ENCODE measurements around the gene CDC26. TPM values are rescaled to one million over a fixed set of nuclear protein-coding genes. Genes with fewer than 3 reads are reported as not detected.
A peak's percentile ranks its signal among the peaks of the same experiment; 100 is the strongest.
"Not testable (repeated sequence)": the region's sequence is repeated elsewhere in the genome, so short reads cannot be mapped to it uniquely, and the experiment has no call there.

CDC26 gene
- total RNA-seq, 2 experiments from 2014 or later: 25.6 to 33.6 TPM

GRCh38 chr9:113246928-113247327 is 28.4 kb downstream of the CDC26 start:
- CTCF ChIA-PET: no interaction called here
- H3K4me1 Mint-ChIP-seq: no peaks in the 10 kb centered on the region
- H3K27me3 Mint-ChIP-seq: no peaks in the 10 kb centered on the region
- no peak overlapping the region for H3K4me3 Mint-ChIP-seq
- DNase-seq (no peak), ATAC-seq (no peak)
- peaks cover 4% of the 10 kb centered on the region for H3K9me3 Mint-ChIP-seq (ENCODE audit: low read depth)
- no peak overlapping the region for H3K27ac Mint-ChIP-seq
- H3K36me3 Mint-ChIP-seq: peaks cover 16% of the 10 kb centered on the region

DNA sequence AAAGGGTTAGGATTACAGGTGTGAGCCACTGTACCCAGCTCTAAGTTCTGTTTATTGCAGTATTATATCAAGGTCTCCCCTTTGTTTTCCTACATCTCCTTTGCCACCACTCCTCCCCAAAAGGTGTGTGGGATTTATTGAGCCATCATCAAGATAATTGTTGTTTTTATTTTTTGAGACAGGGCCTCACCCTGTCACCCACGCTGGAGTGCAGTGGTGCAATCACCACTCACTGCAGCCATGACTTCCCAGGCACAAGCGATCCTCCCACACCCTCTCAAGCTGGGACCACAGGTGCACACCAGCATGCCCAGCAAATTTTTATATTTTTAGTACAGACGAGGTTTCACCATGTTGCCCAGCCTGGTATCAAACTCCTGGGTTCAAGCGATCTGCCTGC is 29.5 kb downstream of the CDC26 start:
- H3K27me3 Mint-ChIP-seq: no peaks in the 10 kb centered on the region
- no peak for ATAC-seq
- no peak overlapping the region for H3K4me3 Mint-ChIP-seq
- peaks cover 2% of the 10 kb centered on the region for H3K9me3 Mint-ChIP-seq (ENCODE audit: low read depth)
- no peak overlapping the region for H3K27ac Mint-ChIP-seq
- peaks cover 13% of the 10 kb centered on the region for H3K36me3 Mint-ChIP-seq
- CTCF ChIA-PET: no interaction called here
- no peaks in the 10 kb centered on the region for H3K4me1 Mint-ChIP-seq
- no peak for DNase-seq

DNA sequence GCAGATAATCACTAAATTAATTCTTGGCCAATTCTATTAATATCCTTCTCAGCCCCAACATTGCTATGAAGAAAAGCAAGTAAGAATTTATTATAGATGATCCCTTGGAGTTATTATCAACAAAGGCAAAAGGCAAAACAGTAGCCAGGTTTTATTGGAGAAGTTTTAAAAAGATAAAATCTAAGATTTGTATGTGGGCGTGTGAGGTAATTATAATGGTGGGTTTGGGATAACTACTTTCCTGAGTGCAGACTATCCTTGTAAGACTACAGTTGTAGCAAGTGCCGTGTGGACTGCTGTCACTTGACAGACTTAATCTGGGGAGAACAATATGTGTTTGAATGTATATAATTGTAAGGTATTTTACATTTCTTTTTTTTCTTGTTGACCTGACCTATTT is 30.8 kb downstream of the CDC26 start:
- DNase-seq: no peak
- no peak overlapping the region for H3K4me3 Mint-ChIP-seq
- peaks cover 9% of the 10 kb centered on the region for H3K36me3 Mint-ChIP-seq
- H3K27me3 Mint-ChIP-seq: no peaks in the 10 kb centered on the region
- no peak for ATAC-seq
- no peak overlapping the region for H3K27ac Mint-ChIP-seq
- no peaks in the 10 kb centered on the region for H3K4me1 Mint-ChIP-seq
- CTCF ChIA-PET: interaction anchor here (0.7 kb wide), 1 partner anchor 490 kb away, joined by 6 read pairs; no protein-coding TSS in a partner anchor
- peaks cover 2% of the 10 kb centered on the region for H3K9me3 Mint-ChIP-seq (ENCODE audit: low read depth)

- Mint-ChIP-seq H3K36me3 (no peaks in the 10 kb centered on the region), H3K4me1 (peaks cover 2% of the 10 kb centered on the region), H3K4me3 (no peak overlapping the region), H3K27ac (no peak overlapping the region), H3K9me3 (ENCODE audit: low read depth) (no peaks in the 10 kb centered on the region), H3K27me3 (no peaks in the 10 kb centered on the region)
- DNase-seq (no peak), ATAC-seq (no peak)
- CTCF ChIA-PET: interaction anchor here (0.7 kb wide), 1 partner anchor 107 kb away, joined by 3 read pairs; no protein-coding TSS in a partner anchor
Measured at GRCh38 chr9:113241161-113241560, 34.2 kb downstream of the CDC26 start.

GRCh38 chr9:113238859-113239232 is 36.5 kb downstream of the CDC26 start:
- H3K27me3 Mint-ChIP-seq: no peaks in the 10 kb centered on the region
- CTCF ChIA-PET: interaction anchor here (0.6 to 1.0 kb wide), 2 partner anchors 19 to 370 kb away, joined by 3 read pairs; no protein-coding TSS in a partner anchor
- no peaks in the 10 kb centered on the region for H3K9me3 Mint-ChIP-seq (ENCODE audit: low read depth)
- no peak for DNase-seq
- peaks cover 4% of the 10 kb centered on the region for H3K4me1 Mint-ChIP-seq
- H3K27ac Mint-ChIP-seq: no peak overlapping the region
- no peak overlapping the region for H3K4me3 Mint-ChIP-seq
- ATAC-seq: no peak
- no peaks in the 10 kb centered on the region for H3K36me3 Mint-ChIP-seq

DNA sequence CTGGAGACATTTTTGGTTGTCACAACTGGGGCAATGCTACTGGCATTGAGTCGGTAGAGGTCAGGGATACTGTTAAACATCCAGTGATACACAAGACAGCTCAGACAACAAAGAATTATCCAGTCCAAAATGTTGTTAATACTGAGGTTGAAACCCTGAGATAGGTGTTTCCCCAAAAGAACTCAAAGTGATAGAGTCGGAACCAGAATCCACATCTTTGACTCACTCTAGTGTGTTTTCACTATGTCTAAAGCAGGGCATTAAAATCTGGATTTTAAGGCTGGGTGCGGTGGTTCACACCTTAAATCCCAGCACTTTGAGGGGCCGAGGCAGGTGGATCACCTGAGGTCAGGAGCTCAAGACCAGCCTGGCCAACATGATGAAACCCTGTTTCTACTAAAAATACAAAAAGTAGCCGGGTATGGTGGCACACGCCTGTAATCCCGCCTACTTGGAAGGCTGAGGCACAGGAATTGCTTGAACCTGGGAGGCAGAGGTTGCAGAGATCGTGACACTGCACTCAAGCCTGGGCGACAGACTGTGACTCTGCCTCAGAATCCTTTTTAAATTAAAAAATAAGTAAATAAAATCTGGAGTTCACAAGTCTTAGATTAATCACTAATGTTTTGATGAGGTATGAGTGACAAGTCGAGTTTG is 37.0 kb downstream of the CDC26 start:
- Mint-ChIP-seq H3K4me3 (no peak overlapping the region), H3K27ac (no peak overlapping the region), H3K36me3 (no peaks in the 10 kb centered on the region), H3K4me1 (peaks cover 7% of the 10 kb centered on the region), H3K9me3 (ENCODE audit: low read depth) (no peaks in the 10 kb centered on the region), H3K27me3 (no peaks in the 10 kb centered on the region)
- CTCF ChIA-PET: interaction anchor here (0.6 kb wide), 1 partner anchor 369 kb away, joined by 3 read pairs; no protein-coding TSS in a partner anchor
- DNase-seq: no peak
- no peak for ATAC-seq

- DNase-seq (no peak), ATAC-seq (no peak)
- Mint-ChIP-seq H3K9me3 (ENCODE audit: low read depth) (no peaks in the 10 kb centered on the region), H3K4me1 (peaks cover 20% of the 10 kb centered on the region), H3K4me3 (no peak overlapping the region), H3K27me3 (no peaks in the 10 kb centered on the region), H3K27ac (no peak overlapping the region), H3K36me3 (no peaks in the 10 kb centered on the region)
- CTCF ChIA-PET: interaction anchor here (1.1 kb wide), 1 partner anchor 38 kb away, joined by 3 read pairs; the partner anchor contains the start of genes CDC26 and PRPF4
Measured at GRCh38 chr9:113237026-113237425, 38.3 kb downstream of the CDC26 start.

GRCh38 chr9:113235701-113236255 is 39.6 kb downstream of the CDC26 start:
- H3K27me3 Mint-ChIP-seq; CTCF ChIA-PET; H3K9me3 Mint-ChIP-seq (ENCODE audit: low read depth): not testable (repeated sequence)

DNA sequence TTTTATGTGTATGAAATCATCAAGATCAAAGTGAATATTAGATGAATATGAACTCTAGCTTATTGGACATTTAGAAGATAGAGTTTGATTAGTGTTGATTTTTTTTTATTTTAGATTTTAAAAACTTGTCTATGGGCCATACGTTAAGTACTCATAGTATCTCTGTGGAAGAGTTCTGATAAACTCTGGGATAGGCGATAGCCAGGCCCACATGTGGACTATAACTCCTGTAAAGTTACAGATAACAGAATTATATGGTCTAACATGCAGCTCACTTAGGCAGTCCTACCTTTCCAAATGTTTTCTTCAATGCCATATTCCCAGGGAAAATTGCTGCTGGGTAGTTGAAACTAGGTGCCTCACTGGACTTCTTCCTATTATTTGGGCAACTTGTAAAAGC is 43.7 kb downstream of the CDC26 start:
- ATAC-seq (no peak), DNase-seq (no peak)
- peaks cover 3% of the 10 kb centered on the region for H3K36me3 Mint-ChIP-seq
- no peak overlapping the region for H3K4me3 Mint-ChIP-seq
- no peak overlapping the region for H3K27ac Mint-ChIP-seq
- H3K27me3 Mint-ChIP-seq: no peaks in the 10 kb centered on the region
- CTCF ChIA-PET: interaction anchor here (0.8 to 2.6 kb wide), 4 partner anchors 10 to 42 kb away, joined by 3 to 13 read pairs (median 4); partner anchors contain the start of genes FKBP15 and SLC31A1
- no peaks in the 10 kb centered on the region for H3K9me3 Mint-ChIP-seq (ENCODE audit: low read depth)
- peaks cover 25% of the 10 kb centered on the region for H3K4me1 Mint-ChIP-seq

More at GRCh38 chr9:113235701-113236255, 39.6 kb downstream of the CDC26 start:
- H3K4me3 Mint-ChIP-seq, H3K27ac Mint-ChIP-seq, H3K36me3 Mint-ChIP-seq, DNase-seq, ATAC-seq: not testable (repeated sequence)
- peaks cover 21% of the 10 kb centered on the region for H3K4me1 Mint-ChIP-seq

DNA sequence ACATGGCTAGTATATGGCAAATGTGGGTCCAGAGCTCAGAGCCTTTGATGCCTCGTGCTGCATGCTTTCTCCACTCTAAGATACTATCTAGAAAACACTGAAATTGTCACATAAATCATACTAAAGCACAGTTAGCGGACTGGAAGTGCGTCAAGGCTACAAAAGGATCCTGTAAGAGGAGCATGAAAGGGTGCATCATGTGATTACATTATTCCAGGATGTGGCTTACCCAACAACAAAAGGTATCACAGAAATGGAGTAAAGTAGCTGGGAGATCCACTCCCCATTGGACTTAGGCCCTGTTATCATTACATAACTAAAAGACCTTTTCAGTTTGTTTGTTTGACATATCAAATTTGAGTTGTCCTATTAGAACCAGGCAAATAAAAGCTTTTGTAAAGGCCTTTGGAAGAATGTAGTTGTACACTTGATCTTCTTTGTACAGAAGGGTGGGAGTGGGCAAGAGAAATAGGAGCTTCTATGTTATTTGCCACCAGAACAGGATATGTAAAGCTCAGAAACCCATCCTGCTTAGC is 47.2 kb downstream of the CDC26 start:
- no peak overlapping the region for H3K4me3 Mint-ChIP-seq
- peaks cover 27% of the 10 kb centered on the region for H3K4me1 Mint-ChIP-seq
- no peaks in the 10 kb centered on the region for H3K27me3 Mint-ChIP-seq
- CTCF ChIA-PET: interaction anchor here (1.2 kb wide), 1 partner anchor 47 kb away, joined by 4 read pairs; the partner anchor contains the start of gene CDC26
- DNase-seq (no peak), ATAC-seq (no peak)
- H3K27ac Mint-ChIP-seq: no peak overlapping the region
- no peaks in the 10 kb centered on the region for H3K9me3 Mint-ChIP-seq (ENCODE audit: low read depth)
- H3K36me3 Mint-ChIP-seq: peaks cover 9% of the 10 kb centered on the region

GRCh38 chr9:113227436-113227835 is 47.9 kb downstream of the CDC26 start:
- no peak overlapping the region for H3K4me3 Mint-ChIP-seq
- CTCF ChIA-PET: interaction anchor here (1.1 kb wide), 1 partner anchor 41 kb away, joined by 3 read pairs; no protein-coding TSS in a partner anchor

DNA sequence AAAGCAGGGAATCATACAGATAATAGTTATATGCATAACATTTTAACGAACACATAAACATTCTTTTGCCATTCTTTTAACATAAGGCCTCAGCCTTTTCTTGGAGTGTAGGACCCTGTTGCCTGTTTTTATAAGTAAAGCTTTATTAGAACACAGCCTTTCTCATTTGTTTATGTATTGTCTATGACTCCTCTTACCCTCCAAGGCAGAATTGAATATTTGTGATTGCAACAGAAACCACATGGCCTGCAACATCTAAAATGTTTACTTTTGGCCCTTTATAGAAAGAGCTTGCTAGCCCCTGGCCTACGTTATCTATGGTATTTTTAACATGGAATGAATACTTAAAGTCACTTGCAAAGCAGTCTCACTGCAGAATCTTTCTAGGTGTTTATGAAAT is 51.4 kb downstream of the CDC26 start:
- no peaks in the 10 kb centered on the region for H3K27me3 Mint-ChIP-seq
- peaks cover 41% of the 10 kb centered on the region for H3K4me1 Mint-ChIP-seq

More at GRCh38 chr9:113227436-113227835, 47.9 kb downstream of the CDC26 start:
- peaks cover 26% of the 10 kb centered on the region for H3K4me1 Mint-ChIP-seq
- peaks cover 9% of the 10 kb centered on the region for H3K36me3 Mint-ChIP-seq
- no peaks in the 10 kb centered on the region for H3K27me3 Mint-ChIP-seq
- H3K27ac Mint-ChIP-seq: no peak overlapping the region
- ATAC-seq (no peak), DNase-seq (no peak)
- H3K9me3 Mint-ChIP-seq (ENCODE audit: low read depth): no peaks in the 10 kb centered on the region

GRCh38 chr9:113222482-113222841 is 52.9 kb downstream of the CDC26 start:
- Mint-ChIP-seq H3K4me1 (peaks cover 47% of the 10 kb centered on the region), H3K4me3 (peak overlapping the region; percentile 88), H3K27me3 (no peaks in the 10 kb centered on the region), H3K27ac (no peak overlapping the region), H3K9me3 (ENCODE audit: low read depth) (no peaks in the 10 kb centered on the region), H3K36me3 (peaks cover 16% of the 10 kb centered on the region)
- DNase-seq (no peak), ATAC-seq (no peak)
- CTCF ChIA-PET: interaction anchor here (0.7 to 4.7 kb wide), 4 partner anchors 10 to 110 kb away, joined by 4 to 31 read pairs (median 10); partner anchors contain the start of genes CDC26 and PRPF4

More for the DNA sequence above, 51.4 kb downstream of the CDC26 start:
- H3K9me3 Mint-ChIP-seq (ENCODE audit: low read depth): no peaks in the 10 kb centered on the region
- H3K36me3 Mint-ChIP-seq: peaks cover 10% of the 10 kb centered on the region
- CTCF ChIA-PET: no interaction called here
- H3K4me3 Mint-ChIP-seq: no peak overlapping the region
- DNase-seq (no peak), ATAC-seq (no peak)
- H3K27ac Mint-ChIP-seq: no peak overlapping the region
